Astrocyte of the hippocampus (primary cell): ENCODE measurements around the gene DDX31.
A peak's percentile ranks its signal among the peaks of the same experiment; 100 is the strongest.
"Not testable (repeated sequence)": the region's sequence is repeated elsewhere in the genome, so short reads cannot be mapped to it uniquely, and the experiment has no call there.

ENCODE experiments used
- DNase-seq: peaks from one replicate; pipeline ENCODE4 v3.0.0; 2011; ENCODE audit warnings: low read depth, low spot score

The DDX31 gene

GRCh38 chr9:132579427-132579798, 90.4 kb downstream of the DDX31 start:
- DNase-seq, result no peak

DNA sequence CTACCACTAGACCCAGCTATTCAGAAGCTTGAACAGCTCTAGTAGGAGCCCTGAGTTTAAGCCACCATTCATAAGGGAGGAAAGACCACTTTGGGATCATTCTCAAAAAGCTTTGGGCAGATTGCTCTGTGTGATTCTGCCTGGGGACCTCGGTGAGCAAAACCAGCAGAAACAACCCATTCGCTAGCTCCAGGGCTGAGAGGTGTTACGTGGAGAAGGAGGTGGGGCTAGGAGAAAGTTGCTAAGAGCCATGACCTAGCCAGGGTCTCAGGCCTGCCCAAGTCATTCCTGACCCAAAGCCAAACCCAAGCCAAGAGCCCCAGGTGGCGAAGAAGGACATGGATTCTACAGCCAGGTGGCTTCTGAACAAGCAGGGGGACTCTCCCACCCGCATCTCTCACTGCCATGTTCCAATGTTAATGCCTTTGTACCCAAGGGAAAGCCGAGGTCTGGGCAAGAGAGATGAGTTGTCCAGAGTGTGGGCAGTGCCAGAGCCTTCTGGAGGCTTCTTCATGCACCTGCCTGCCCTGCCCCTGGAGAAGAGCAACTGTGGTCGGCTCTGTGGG, 91.3 kb downstream of the DDX31 start:
- DNase-seq, result no peak

- no peak for DNase-seq
Measured at GRCh38 chr9:132577119-132577518, 92.7 kb downstream of the DDX31 start.

- DNase-seq, result no peak
Measured at GRCh38 chr9:132575811-132576210, 94.0 kb downstream of the DDX31 start.

GRCh38 chr9:132575005-132575609, 94.7 kb downstream of the DDX31 start:
- peak; percentile 85 for DNase-seq

GRCh38 chr9:132572921-132573320, 96.9 kb downstream of the DDX31 start:
- DNase-seq, result no peak

DNA sequence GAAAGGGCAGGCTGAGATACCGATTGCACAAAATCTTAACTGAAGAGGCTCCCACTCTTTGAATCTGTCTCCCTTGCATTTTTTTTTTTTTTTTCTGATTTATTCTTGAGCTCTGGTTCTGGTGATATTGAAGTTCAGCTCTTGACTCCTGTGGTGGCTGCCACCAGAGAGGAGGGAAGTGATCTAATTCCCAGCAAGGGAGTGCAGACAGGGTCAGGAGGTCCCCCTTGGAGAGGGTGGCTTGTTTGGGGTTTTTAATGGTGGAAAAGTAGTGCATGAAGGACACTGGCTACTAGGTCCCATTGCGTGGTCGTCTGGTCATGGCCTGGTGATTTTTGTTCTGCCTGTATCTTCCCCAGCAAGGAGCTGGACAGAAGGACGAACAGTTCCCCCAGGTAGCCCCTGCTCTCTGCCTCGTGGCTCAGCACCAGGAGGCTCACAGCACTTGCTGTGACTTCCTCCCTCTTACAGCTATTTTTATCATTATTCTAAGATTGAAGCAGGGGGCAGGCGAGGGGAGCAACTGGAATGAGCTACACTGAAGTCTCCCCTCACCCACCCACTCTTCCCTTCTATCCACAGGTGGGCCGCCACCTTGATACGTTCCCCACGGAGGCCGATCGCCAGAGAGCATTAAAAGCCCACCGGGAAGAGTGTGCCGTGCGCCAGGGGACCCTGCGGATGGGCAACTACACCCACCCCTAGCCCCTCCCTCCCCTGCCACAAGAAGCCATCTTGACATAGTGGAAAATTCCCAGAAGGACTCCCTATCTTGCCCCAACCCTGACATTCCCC, 97.8 kb downstream of the DDX31 start:
- no peak for DNase-seq

DNA sequence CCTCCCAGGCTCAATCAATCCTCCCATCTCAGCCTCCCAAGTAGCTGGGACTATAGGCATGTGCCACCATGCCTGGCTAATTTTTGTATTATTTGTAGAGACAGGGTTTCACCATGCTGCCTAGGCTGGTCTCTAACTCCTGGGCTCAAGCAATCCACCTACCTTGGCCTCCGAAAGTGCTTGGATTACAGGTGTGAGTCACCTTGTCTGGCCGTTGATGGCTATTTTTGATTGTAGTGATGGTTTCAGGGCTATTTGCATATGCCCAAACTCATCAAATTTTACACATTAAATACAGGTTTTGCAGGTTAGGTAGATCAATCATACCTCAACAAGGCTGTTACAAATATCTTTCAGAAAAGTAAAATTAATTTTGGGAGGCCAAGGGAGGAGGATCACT, 101.0 kb downstream of the DDX31 start:
- DNase-seq, result not testable (repeated sequence)

DNA sequence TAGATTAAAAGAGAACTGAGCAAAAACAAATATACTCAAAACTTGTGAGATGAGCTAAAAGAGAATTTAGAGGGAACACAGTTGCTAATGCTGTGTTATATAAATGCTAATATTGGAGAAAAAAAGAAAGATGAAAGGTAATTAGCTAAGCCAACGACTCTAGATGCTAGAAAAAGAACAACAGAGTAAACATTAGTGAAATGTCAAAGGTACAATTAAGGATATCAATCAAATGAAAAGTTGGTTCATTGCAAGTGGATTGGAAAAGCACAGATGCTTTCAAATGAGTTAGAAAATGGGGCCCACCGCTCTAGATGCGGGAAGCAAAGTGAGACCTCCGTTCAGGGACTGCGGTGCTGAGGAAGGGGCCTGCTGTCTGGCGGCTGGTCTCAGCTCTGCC, 105.3 kb downstream of the DDX31 start:
- DNase-seq, result no peak

DNA sequence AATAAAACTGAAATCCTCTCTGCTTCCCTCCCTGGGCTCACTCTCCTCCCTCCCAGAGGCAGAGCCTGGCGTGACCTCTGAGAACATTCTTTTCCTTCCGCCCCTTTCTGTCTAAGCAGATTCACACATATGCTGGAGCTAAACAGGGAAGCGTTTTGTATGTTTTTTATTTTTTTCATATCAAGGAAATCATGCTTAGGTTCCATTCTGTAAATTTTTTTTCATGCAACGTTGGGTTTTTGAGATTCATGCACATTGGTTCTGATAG, 107.5 kb downstream of the DDX31 start:
- DNase-seq, result no peak

DNA sequence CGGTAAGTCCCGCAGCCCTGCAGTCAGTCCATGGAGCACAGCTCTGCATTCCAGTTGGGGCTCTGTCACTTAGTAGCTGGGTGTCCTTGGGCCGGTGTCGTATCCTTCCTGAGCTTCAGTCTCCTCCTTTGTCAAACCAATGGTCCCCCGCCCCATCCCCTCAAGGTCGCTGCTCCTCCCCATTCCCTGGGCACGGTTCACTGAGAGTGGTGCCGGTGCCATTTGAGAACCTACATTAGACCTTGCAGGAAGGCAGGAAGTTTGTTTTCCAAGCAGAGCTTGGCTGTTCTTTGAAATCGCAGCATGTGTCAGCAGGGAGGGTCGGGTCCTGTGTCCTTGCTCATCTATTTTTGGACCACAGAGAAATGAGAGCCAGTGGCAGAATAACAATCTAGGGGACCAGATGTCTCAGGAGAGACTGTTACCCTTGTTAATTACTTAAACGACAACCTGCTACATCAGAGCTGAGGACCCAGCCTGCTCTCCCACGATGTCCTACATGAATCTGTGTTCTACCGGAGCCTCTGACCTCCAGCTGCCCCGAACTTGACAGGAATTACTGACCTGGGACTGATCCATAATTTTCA, 109.1 kb downstream of the DDX31 start:
- DNase-seq, result no peak

DNA sequence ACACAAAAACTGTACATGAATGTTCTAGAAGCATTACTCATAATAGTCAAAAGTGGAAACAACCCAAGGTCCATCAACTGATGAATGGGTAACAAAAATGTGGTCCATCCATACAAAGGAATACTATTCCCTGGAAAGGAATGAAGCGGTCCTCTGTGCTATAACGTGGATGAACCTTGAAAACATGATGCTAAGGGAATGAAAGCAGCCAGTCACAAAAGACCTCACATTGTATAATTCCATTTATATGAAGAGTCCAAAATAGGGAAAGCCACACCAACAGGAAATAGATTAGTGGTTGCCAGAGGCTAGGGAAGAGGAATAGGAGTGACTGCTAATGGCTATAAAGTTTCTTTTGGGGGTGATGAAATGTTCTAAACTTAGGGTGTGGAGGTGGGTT, 110.1 kb downstream of the DDX31 start:
- DNase-seq, result no peak

DNA sequence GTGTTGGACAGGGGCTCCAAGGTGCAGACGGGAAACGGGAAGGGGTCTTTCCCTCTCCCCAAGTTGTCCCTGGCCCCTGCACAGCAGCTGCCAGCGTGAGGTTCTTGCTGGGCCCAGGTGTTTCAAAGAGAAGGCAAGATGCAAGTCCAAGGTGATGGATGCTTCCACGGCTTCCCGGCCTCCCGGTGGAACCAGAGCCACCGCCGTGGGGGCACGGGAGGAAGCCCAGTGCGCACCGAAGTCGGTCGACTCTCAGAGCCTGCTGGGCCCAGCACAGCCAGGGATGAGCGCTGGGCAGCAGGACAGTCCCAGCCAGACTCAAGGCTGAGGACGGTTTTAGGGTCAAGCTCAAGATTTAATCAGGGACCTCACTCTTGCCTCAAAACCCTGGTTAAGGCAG, 112.6 kb downstream of the DDX31 start:
- no peak for DNase-seq

DNA sequence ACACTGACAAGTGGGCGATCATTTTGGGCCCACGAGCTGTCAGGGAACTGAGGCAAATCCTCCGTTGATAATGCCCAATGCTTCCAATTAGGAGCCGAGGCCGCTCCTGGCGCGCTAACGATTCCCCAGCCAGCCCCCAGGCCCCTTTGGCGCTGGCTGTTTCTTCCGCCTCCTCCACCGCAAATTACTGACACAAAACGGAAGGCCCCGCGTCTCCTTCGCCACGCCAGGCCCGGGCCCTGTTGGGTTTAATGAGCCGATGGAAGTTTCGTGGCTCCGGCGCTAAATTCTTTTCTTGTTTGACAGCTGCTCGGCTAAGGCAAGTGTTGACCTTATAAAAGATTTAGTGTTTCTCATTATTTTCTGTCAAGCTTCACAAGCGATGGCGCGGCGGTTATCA, 113.1 kb downstream of the DDX31 start:
- DNase-seq, result no peak

- no peak for DNase-seq
Measured at GRCh38 chr9:132556235-132556634, 113.5 kb downstream of the DDX31 start.

- DNase-seq, result no peak
Measured at GRCh38 chr9:132555528-132555927, 114.3 kb downstream of the DDX31 start.

GRCh38 chr9:132554755-132555154, 115.0 kb downstream of the DDX31 start:
- no peak for DNase-seq

DNA sequence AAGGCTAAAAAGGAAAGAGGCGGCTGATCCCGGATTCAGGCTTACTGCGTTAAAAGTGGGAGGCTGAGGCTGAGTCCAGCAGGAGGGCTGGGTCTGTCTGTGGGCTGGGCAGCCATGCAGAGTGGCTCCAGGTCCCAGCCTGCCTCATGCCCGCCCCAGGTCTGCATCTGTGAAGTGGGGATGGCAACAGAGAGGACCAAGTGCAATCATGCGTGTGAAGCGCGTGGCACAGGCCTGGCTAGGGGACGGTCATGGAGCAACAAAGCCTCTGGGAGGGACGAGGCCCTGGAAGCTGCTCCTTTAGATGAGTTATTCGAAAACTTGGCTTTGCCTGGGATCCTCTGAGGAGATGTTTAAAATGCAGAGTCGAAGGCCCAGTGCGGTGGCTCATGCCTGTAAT, 117.7 kb downstream of the DDX31 start:
- no peak for DNase-seq

DNA sequence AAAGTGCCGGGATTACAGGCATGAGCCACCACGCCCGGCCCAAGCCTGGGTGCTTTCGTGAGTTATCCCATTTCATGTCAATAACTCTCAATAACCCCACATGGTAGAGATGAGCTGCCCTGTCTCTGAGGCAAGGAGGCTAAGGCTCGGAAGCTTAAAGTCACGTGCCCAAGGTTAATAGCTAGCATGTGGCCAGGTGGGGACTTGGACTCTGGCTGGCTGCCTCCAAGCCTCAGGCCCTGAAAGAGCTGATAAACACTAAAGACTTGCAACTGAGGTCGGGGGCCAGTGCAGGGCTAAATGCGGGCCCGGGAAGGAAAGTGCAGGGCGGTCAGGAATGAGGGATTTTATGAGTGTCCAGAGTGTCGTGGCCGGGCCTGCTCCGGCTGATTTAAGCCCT, 118.2 kb downstream of the DDX31 start:
- DNase-seq, result no peak

GRCh38 chr9:132548751-132549640, 120.8 kb downstream of the DDX31 start:
- peak; percentile 44 for DNase-seq

GRCh38 chr9:132547976-132548730, 121.6 kb downstream of the DDX31 start:
- no peak for DNase-seq
